ENCODE measurements around the gene FZR1. TPM values are rescaled to one million over a fixed set of nuclear protein-coding genes. Genes with fewer than 3 reads are reported as not detected.

The FZR1 gene
- total and polyA plus RNA-seq, 9 of the 15 experiments (the other 6 are each of a cell fraction or from before 2014, with no cell fraction given) = 0.18 to 48.0 (median 22.2) TPM

DNA sequence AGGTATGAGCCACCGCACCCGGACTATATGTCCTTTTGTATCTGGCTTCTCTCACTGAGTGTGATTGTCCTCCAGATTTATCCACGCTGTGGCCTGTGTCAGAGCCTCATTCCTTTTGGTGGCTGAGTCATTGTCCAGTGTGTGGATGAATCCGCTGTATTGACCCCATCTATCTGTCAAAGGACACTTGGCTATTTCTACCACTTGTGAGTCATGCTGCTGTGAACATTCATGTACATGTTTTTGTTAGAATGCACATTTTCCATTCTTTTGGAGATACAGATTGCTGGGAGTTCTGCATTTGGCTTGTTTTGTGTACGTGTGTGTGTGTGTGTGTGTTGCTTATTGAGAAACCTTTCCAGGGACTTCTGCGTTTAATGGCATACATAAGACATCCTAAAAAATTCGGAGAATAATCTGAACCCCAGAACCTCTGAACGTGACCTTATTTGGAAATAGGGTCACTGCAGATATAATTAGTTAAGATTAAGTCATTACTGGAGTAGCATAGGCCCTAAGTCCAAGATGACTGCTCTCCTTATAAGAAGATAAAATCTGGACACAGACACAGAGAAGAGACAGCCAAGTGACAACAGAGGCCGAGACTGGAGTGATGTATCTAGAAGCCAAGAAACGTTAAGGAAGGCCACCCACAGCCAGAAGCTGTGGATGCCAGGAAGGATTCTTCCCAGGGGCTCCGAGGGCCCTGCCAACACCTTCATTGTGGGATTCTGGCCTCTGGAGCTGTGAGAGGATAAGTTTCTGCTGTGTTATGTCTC is 74.2 kb downstream of the FZR1 start (continued):
- TF ChIP-seq, protein P1, sequence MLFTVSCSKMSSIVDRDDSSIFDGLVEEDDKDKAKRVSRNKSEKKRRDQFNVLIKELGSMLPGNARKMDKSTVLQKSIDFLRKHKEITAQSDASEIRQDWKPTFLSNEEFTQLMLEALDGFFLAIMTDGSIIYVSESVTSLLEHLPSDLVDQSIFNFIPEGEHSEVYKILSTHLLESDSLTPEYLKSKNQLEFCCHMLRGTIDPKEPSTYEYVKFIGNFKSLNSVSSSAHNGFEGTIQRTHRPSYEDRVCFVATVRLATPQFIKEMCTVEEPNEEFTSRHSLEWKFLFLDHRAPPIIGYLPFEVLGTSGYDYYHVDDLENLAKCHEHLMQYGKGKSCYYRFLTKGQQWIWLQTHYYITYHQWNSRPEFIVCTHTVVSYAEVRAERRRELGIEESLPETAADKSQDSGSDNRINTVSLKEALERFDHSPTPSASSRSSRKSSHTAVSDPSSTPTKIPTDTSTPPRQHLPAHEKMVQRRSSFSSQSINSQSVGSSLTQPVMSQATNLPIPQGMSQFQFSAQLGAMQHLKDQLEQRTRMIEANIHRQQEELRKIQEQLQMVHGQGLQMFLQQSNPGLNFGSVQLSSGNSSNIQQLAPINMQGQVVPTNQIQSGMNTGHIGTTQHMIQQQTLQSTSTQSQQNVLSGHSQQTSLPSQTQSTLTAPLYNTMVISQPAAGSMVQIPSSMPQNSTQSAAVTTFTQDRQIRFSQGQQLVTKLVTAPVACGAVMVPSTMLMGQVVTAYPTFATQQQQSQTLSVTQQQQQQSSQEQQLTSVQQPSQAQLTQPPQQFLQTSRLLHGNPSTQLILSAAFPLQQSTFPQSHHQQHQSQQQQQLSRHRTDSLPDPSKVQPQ (CRISPR knock-in tag; IDR thresholded peaks at IDR 0.05; ENCODE audit: borderline replicate concordance) = no peak
- TF ChIP-seq ZC3H11A (IDR thresholded peaks at IDR 0.05; ENCODE audit: low read depth, low read length) (no peak), RCOR1 (IDR thresholded peaks at IDR 0.05; ENCODE audit: borderline replicate concordance in 1 of 2, low read depth in 2 of 2, low read length in 2 of 2) (peak in 1 of 2 experiments; percentile 88; a peak in 2 of 4 replicates), GABPB1 (CRISPR knock-in tag; IDR thresholded peaks at IDR 0.05) (no peak), ZNF551 (CRISPR knock-in tag; IDR thresholded peaks at IDR 0.05) (no peak), KLF16 (IDR thresholded peaks at IDR 0.05) (no peak), PURB (CRISPR knock-in tag; IDR thresholded peaks at IDR 0.05; ENCODE audit: low read depth) (no peak), ZNF274 (IDR thresholded peaks at IDR 0.05; ENCODE audit: borderline replicate concordance, low read depth, low read length) (no peak), RBM34 (IDR thresholded peaks at IDR 0.05; ENCODE audit: borderline replicate concordance, insufficient read depth, low read length) (no peak), RNF2 (IDR thresholded peaks at IDR 0.05) (no peak), ZBTB17 (CRISPR knock-in tag; IDR thresholded peaks at IDR 0.05) (no peak), SMAD3 (CRISPR knock-in tag; conservative IDR thresholded peaks at IDR 0.05) (no peak)
- TF ChIP-seq, protein P2, sequence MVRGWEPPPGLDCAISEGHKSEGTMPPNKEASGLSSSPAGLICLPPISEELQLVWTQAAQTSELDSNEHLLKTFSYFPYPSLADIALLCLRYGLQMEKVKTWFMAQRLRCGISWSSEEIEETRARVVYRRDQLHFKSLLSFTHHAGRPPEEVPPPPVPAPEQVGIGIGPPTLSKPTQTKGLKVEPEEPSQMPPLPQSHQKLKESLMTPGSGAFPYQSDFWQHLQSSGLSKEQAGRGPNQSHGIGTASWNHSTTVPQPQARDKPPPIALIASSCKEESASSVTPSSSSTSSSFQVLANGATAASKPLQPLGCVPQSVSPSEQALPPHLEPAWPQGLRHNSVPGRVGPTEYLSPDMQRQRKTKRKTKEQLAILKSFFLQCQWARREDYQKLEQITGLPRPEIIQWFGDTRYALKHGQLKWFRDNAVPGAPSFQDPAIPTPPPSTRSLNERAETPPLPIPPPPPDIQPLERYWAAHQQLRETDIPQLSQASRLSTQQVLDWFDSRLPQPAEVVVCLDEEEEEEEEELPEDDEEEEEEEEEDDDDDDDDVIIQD (CRISPR knock-in tag; IDR thresholded peaks at IDR 0.05) = no peak
- TF ChIP-seq, protein P3, sequence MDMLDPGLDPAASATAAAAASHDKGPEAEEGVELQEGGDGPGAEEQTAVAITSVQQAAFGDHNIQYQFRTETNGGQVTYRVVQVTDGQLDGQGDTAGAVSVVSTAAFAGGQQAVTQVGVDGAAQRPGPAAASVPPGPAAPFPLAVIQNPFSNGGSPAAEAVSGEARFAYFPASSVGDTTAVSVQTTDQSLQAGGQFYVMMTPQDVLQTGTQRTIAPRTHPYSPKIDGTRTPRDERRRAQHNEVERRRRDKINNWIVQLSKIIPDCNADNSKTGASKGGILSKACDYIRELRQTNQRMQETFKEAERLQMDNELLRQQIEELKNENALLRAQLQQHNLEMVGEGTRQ (CRISPR knock-in tag; IDR thresholded peaks at IDR 0.05) = no peak
- TF ChIP-seq, protein P4, sequence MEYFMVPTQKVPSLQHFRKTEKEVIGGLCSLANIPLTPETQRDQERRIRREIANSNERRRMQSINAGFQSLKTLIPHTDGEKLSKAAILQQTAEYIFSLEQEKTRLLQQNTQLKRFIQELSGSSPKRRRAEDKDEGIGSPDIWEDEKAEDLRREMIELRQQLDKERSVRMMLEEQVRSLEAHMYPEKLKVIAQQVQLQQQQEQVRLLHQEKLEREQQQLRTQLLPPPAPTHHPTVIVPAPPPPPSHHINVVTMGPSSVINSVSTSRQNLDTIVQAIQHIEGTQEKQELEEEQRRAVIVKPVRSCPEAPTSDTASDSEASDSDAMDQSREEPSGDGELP (CRISPR knock-in tag; IDR thresholded peaks at IDR 0.05; ENCODE audit: borderline replicate concordance) = no peak
- TF ChIP-seq, protein P5, sequence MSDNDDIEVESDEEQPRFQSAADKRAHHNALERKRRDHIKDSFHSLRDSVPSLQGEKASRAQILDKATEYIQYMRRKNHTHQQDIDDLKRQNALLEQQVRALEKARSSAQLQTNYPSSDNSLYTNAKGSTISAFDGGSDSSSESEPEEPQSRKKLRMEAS (CRISPR knock-in tag; IDR thresholded peaks at IDR 0.05) = no peak
- TF ChIP-seq, protein P6, sequence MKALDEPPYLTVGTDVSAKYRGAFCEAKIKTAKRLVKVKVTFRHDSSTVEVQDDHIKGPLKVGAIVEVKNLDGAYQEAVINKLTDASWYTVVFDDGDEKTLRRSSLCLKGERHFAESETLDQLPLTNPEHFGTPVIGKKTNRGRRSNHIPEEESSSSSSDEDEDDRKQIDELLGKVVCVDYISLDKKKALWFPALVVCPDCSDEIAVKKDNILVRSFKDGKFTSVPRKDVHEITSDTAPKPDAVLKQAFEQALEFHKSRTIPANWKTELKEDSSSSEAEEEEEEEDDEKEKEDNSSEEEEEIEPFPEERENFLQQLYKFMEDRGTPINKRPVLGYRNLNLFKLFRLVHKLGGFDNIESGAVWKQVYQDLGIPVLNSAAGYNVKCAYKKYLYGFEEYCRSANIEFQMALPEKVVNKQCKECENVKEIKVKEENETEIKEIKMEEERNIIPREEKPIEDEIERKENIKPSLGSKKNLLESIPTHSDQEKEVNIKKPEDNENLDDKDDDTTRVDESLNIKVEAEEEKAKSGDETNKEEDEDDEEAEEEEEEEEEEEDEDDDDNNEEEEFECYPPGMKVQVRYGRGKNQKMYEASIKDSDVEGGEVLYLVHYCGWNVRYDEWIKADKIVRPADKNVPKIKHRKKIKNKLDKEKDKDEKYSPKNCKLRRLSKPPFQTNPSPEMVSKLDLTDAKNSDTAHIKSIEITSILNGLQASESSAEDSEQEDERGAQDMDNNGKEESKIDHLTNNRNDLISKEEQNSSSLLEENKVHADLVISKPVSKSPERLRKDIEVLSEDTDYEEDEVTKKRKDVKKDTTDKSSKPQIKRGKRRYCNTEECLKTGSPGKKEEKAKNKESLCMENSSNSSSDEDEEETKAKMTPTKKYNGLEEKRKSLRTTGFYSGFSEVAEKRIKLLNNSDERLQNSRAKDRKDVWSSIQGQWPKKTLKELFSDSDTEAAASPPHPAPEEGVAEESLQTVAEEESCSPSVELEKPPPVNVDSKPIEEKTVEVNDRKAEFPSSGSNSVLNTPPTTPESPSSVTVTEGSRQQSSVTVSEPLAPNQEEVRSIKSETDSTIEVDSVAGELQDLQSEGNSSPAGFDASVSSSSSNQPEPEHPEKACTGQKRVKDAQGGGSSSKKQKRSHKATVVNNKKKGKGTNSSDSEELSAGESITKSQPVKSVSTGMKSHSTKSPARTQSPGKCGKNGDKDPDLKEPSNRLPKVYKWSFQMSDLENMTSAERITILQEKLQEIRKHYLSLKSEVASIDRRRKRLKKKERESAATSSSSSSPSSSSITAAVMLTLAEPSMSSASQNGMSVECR (CRISPR knock-in tag; IDR thresholded peaks at IDR 0.05) = no peak
